WTC11 (cell line): ENCODE measurements around the gene DENND11. TPM values are rescaled to one million over a fixed set of nuclear protein-coding genes. Genes with fewer than 3 reads are reported as not detected.

Experiments used
- ATAC-seq: fragments of 200-7000 bp; cut with Tn5 transposase; 2 replicates; pipeline ENCODE4 v1.10.0; 2021; ENCODE audit warnings: mild to moderate bottlenecking, moderate library complexity
- CTCF ChIA-PET: fragments of 300-600 bp; sonication (Branson Sonifier 250); formaldehyde crosslinking; loops from one replicate; lab custom pipeline; 2021; ENCODE audit warnings: antibody characterized with exemption; lab: Charles Lee
- POLR2A ChIA-PET: fragments of 350-600 bp; sonication (Branson Sonifier 250); formaldehyde crosslinking; loops from one replicate; lab custom pipeline; 2021; ENCODE audit warnings: antibody characterized with exemption; lab: Charles Lee
- DNase-seq: peaks from one replicate; pipeline ENCODE4 v3.0.0; 2021; ENCODE audit warnings: low spot score
- H3K27ac Mint-ChIP-seq: 2 replicates; pipeline ENCODE4 v1.8.0; 2021; ENCODE audit warnings: mixed read lengths
- H3K27me3 Mint-ChIP-seq: 2 replicates; pipeline ENCODE4 v1.8.0; 2021; ENCODE audit warnings: low read depth, mild to moderate bottlenecking, moderate library complexity, mixed read lengths
- H3K36me3 Mint-ChIP-seq: 2 replicates; pipeline ENCODE4 v1.8.0; 2021; ENCODE audit warnings: mixed read lengths
- H3K4me1 Mint-ChIP-seq: 2 replicates; pipeline ENCODE4 v1.8.0; 2022; ENCODE audit warnings: mixed read lengths
- H3K4me3 Mint-ChIP-seq: 2 replicates; pipeline ENCODE4 v1.8.0; 2021; ENCODE audit warnings: mild to moderate bottlenecking, moderate library complexity, mixed read lengths
- H3K9me3 Mint-ChIP-seq: 2 replicates; pipeline ENCODE4 v1.8.0; 2021; ENCODE audit warnings: mixed read lengths
- ATF6 ChIP-seq: sonication (generic); formaldehyde crosslinking; IDR thresholded peaks from 2 replicates; pipeline ENCODE4 v1.8.1; 2023; ENCODE audit warnings: mild to moderate bottlenecking, missing genetic modification reagents
- E2F1 ChIP-seq: sonication (generic); formaldehyde crosslinking; IDR thresholded peaks from 2 replicates; pipeline ENCODE4 v1.8.0; 2022; ENCODE audit warnings: mild to moderate bottlenecking, missing genetic modification reagents
- FOXJ3 ChIP-seq: sonication (generic); formaldehyde crosslinking; IDR thresholded peaks from 2 replicates; pipeline ENCODE4 v1.9.0; 2021; ENCODE audit warnings: missing genetic modification reagents, mild to moderate bottlenecking, borderline replicate concordance
- GRHL2 ChIP-seq: fragments of 250-450 bp; sonication (Bioruptor Pico); IDR thresholded peaks from 2 replicates; pipeline ENCODE4 v1.8.0; 2022; ENCODE audit warnings: mild to moderate bottlenecking, moderate library complexity; ENCODE audit not compliant: insufficient replicate concordance, severe bottlenecking
- GTF2I ChIP-seq: fragments of 250-450 bp; sonication (Bioruptor Pico); conservative IDR thresholded peaks from 2 replicates; pipeline ENCODE4 v1.4.0; 2021; ENCODE audit warnings: mild to moderate bottlenecking
- JUN ChIP-seq: sonication (generic); formaldehyde crosslinking; IDR thresholded peaks from 2 replicates; pipeline ENCODE4 v1.8.0; 2023; ENCODE audit warnings: mild to moderate bottlenecking, missing genetic modification reagents
- OVOL2 ChIP-seq: fragments of 250-450 bp; sonication (Bioruptor Pico); IDR thresholded peaks from 2 replicates; pipeline ENCODE4 v1.9.0; 2021; ENCODE audit warnings: mild to moderate bottlenecking, borderline replicate concordance
- PRDM15 ChIP-seq: sonication (generic); formaldehyde crosslinking; IDR thresholded peaks from 2 replicates; pipeline ENCODE4 v1.8.0; 2022; ENCODE audit warnings: missing genetic modification reagents
- RELA ChIP-seq: sonication (generic); formaldehyde crosslinking; IDR thresholded peaks from 2 replicates; pipeline ENCODE4 v1.8.1; 2022; ENCODE audit warnings: missing genetic modification reagents, mild to moderate bottlenecking, borderline replicate concordance
- SOX15 ChIP-seq: fragments of 250-450 bp; sonication (Bioruptor Pico); IDR thresholded peaks from 2 replicates; pipeline ENCODE4 v1.9.0; 2021; ENCODE audit warnings: mild to moderate bottlenecking
- ZNF121 ChIP-seq: sonication (generic); formaldehyde crosslinking; IDR thresholded peaks from 2 replicates; pipeline ENCODE4 v1.8.0; 2023; ENCODE audit warnings: missing genetic modification reagents
- ZSCAN18 ChIP-seq: fragments of 250-450 bp; sonication (Bioruptor Pico); IDR thresholded peaks from 2 replicates; pipeline ENCODE4 v2.1.2; 2022; ENCODE audit warnings: mild to moderate bottlenecking, moderate library complexity
- total RNA-seq: library from RNA; stranded (reverse); gene quantifications from 3 replicates; pipeline ENCODE4 v1.2.3, GENCODE V29; 2021

DENND11 gene
- total RNA-seq, 1 experiment from 2014 or later = 22.1 TPM

GRCh38 chr7:141715794-141716689, 14.1 kb upstream of the DENND11 start (continued):
- no peak for TF ChIP-seq FOXJ3

- H3K4me3 Mint-ChIP-seq = no peak overlapping the region
Observed at GRCh38 chr7:141715018-141715417, 13.1 kb upstream of the DENND11 start.

More at GRCh38 chr7:141715018-141715417, 13.1 kb upstream of the DENND11 start:
- DNase-seq = no peak
- H3K36me3 Mint-ChIP-seq = no peaks in the 10 kb centered on the region
- H3K27me3 Mint-ChIP-seq = no peaks in the 10 kb centered on the region
- POLR2A ChIA-PET = no interaction called here
- no peaks in the 10 kb centered on the region for H3K9me3 Mint-ChIP-seq
- H3K27ac Mint-ChIP-seq = no peak overlapping the region
- no peak for ATAC-seq
- CTCF ChIA-PET = interaction anchor here (4.4 kb wide), 1 partner anchor 23 kb away, joined by 26 read pairs; the partner anchor contains the start of gene SSBP1
- TF ChIP-seq OVOL2 (CRISPR knock-in tag) (no peak), E2F1 (no peak), ATF6 (CRISPR knock-in tag) (no peak), GRHL2 (no peak), ZNF121 (no peak), PRDM15 (no peak), SOX15 (CRISPR knock-in tag) (no peak), JUN (no peak), RELA (CRISPR knock-in tag) (no peak), ZSCAN18 (no peak), GTF2I (no peak)
- peaks cover 43% of the 10 kb centered on the region for H3K4me1 Mint-ChIP-seq
